Measurements from ENCODE around the gene CORO2A.

- no peak for TF ChIP-seq EZH2 (IDR thresholded peaks at IDR 0.05)
- TF ChIP-seq POLR2AphosphoS5 (IDR thresholded peaks at IDR 0.05; ENCODE audit: borderline replicate concordance, low read depth, low read length), result no peak
Observed at GRCh38 chr9:98085944-98086343, 106.5 kb downstream of the CORO2A start.

Measured in SK-N-MC (cell line).